Middle frontal gyrus (tissue), 1 donor: ENCODE measurements around the gene ENTPD6.
"Not testable (repeated sequence)": the region's sequence is repeated elsewhere in the genome, so short reads cannot be mapped to it uniquely, and the experiment has no call there.

ENCODE experiments used
- DNase-seq: peaks from one replicate; pipeline ENCODE4 v3.0.0-alpha.2; 2015; ENCODE audit warnings: low spot score; ENCODE audit errors: extremely low spot score

Gene ENTPD6

DNA sequence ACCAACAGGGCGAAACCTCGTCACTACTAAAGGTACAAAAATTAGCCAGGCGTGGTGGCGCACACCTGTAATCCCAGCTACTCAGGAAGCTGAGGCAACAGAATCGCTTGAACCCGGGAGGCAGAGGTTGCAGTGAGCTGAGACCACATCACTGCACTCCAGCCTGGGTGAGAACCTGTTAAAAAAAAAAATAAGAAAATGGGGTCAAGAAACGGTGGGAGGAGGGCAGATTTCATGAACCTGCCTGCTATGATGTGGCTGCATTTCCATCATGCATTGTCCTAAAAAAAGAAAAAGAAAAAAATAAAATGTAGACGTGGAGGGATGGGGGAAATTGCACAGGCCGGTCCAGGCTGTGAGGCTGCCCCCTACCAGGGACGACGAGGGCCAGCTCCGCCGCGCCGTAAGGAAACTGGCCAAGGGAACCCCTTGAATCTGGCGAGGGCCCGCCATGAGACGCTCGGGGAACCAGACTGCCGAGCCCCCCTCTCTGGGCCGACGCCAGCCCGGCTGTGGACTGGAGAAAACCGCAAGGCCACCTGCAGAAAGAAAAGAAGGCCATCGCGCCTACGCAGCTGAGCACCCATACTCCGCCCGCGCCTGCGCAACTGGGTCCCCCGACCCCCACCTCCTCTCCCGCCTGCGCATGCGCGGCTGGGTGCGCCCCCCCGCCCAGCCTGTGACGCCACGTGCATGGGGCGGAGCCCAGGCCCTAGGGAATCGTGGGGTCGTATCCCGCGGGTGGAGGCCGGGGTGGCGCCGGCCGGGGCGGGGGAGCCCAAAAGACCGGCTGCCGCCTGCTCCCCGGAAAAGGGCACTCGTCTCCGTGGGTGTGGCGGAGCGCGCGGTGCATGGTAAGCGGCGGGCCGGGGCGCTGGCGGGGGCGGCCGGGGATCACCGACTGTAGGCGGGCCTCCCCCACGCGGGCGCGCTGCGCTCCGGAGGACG is at the start of gene ENTPD6:
Gene ENTPD6, plus strand, starts transcription at position 699 of the 948 bp plus-strand sequence. CDS start 10,825 bp downstream, outside the sequence.
- DNase-seq = peak; percentile 91

DNA sequence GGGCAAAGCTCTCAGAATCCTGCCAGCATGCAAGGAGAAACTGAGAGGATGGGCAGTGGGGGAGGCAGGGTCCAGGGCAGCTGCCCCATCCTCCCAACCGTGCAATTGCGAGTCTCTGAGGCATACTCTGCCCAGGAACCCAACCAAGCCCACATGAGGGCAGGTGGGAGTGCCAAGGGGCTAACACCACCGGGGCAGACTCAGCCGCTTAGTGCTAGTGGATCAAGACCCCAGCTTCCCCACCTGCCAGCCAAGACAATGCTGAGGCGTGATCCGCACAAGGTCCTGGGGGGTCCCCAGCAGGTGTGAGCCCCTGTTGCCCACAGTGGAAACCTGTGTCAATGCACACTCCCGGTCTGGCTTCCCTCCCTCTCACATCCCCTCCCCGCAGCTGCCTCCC is 48.5 kb upstream of the ENTPD6 start:
- DNase-seq = no peak

DNA sequence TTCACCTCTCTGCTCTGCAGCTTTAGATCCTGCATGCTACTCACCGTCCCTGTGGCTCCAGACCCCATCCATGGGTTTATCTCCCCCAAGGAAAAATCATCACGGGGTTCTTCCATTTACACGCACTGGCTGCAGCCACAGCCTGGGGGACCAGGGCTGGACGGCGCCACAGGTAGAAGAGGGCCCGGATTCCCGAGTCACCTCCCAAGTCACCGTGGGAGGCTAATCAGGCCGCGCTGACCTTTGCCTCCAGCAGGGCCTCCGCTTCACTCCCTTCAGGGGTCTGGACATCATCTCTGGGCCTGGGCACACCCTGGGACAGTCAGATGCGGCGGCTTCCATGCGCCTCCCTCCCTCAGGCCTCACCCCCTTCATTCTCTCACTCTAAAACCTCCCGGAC is 47.8 kb upstream of the ENTPD6 start:
- no peak for DNase-seq

DNA sequence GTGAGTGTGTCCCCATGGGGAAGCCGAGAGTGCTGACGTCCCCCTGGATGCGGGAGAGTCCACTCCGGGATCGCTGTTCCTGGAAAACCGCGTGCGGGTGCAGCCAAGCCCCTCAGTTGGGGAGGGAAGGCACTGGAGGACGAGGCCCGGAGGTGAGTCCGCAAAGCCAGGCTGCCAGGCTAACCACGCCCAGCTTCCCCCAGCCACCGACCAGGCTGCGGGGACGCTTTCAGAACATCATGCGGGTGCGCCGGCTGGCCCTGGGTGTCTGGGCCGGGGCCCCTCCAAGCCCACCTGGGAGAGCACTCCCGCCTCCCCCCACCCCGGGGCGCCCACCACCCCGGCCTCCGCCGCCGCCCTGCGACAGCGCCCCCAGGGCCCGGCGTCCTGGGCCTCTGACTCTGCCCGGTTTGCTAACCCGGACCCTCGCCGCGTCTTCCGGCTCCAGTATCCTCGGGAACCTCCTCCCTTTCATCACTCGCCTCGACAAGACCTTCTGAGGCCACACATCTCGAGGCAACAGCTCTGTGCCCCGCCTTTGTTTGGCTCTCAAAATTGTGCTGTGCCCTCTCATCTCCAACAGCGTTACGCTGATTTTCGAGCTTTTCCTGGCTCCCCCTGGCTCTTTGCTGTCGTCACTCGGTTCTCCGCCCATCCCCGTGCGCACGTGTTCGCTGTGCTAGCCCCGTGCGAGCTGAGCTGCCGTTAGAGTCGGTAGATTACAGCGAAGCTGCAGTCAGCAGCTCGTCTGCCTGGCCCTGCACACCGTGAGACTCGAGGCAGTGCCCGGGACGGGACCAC is 47.1 kb upstream of the ENTPD6 start:
- DNase-seq = peak; percentile 17

DNA sequence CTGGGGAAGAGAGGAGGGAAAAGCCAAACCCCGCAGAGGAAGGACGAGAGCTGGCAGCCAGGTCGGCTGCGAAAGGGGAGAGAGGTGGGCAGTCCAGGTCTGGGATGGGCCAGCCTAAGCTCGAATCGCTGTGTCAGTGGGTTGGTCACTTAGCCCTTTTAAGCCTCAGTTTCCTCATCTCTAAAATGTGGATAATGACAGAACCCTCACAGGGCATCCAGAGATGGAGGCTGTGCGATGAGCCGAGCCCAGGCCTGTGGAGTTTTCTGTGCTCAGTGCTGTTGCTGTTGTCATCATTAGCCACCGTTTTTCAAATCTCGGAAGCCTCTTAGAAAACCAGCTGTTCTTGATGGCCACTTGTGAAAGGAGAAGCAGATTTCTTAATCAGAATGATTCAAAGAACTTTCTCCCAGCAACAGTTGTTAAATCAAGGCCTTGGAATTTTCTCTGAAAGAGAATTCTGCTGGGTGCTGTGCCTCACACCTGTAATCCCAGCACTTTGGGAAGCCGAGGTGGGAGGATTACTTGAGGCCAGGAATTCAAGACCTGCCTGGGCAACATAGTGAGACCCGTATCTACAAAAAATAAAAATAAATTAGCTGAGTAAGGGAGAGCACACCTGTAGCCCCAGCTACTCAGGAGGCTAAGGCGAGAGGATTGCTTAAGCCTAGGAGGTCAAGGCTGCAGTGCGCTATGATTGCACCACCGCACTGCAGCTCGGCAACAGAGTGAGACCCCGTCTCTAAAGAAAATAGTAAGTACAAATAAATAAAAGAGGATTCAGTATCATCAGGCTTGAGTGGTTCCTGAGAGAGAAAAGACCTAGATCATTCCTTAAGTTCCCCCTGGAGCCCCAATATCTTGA is 46.3 kb upstream of the ENTPD6 start:
- DNase-seq = no peak

DNA sequence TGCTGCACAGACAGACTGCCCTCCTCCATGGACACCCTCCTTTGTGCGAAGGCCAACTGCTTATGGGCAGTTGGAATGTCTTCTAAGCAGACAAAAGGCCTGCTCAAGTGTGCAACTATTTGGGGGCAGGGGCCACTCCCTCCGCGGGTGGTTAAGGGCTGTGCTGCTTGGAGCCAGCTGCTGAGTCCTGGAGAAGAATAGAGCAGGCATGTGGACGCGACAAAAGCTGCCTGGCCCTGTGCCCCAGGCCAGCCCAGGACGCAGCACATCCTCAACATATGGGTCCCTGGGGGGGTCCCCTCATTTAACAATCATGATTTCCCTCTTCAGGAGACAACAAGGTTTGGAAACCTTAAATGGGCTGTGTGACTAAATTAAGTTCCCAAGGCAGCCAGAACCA is 45.5 kb upstream of the ENTPD6 start:
- DNase-seq = no peak

DNA sequence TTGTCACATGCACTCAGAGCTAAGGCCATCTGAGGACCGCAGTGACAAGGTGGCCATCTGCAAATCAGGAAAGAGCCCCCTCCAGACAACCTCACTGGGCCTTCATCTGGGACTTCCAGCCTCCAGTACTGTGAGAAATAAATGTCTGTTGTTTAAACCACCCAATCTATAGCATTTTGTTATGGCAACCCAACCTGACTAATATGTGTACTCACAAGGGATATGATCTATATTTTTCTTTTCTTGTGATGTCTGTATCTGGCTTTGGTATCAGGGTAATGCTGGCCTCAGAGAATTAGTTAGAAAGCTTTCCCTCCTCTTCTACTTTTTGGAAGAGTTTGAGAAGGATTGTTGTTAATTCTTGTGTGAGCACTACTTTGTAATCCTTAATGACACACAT is 37.5 kb upstream of the ENTPD6 start:
- no peak for DNase-seq

DNA sequence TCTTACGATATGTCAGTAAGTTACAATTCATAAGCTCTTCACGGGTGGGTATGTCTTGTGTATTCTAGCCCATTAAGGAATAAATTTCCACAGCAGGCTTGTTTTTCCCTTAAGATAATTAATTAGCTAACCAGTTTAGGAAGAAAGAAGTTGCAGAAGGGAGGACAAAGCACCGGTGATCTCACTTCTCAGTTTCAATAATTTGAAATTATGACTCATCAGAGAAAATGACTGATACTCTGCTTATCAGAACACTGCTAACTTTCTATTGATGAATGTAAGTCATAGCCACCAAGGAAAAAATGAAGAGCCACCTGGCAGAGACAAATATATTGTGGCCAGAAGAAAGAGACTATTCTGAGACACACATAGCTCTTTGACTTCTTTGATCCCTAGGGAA is 35.0 kb upstream of the ENTPD6 start:
- no peak for DNase-seq

DNA sequence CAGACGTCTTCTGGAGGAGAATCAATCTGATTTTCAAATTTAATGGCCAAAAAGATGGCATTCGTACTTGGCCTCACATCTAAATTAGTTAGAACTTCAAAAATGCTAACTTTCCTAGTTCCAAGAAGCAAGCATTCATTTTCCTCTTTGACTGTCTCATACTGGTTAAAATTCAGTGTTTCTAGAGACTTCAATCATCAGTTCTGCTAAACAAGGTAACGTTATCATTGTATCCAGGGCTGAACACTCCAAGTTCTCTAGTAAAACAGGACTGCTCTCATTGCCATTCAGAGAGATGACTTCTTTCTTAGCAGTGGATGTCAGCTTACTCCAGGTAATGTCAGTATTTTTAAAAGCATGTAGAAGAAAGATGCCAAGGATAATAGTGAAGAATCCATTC is 34.6 kb upstream of the ENTPD6 start:
- DNase-seq = no peak

DNA sequence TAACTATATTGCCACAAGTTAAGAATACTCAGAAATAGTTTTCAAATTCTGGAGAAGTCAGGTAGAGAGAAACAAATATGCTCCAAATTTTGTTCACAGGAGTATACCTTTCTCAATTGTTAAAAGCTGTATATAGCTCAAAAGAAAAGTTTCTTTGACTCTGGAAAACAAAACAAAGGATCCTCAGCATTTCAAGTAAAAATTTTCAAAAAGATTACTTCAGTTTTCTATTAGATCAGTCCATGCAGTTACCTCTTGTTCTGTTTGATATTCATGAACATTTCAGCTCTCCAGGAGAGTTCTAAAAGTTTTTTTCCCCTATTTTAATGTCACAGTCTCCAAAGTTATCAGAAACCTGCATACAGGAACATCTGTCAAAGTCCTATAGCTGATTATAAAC is 30.4 kb upstream of the ENTPD6 start:
- DNase-seq = no peak

DNA sequence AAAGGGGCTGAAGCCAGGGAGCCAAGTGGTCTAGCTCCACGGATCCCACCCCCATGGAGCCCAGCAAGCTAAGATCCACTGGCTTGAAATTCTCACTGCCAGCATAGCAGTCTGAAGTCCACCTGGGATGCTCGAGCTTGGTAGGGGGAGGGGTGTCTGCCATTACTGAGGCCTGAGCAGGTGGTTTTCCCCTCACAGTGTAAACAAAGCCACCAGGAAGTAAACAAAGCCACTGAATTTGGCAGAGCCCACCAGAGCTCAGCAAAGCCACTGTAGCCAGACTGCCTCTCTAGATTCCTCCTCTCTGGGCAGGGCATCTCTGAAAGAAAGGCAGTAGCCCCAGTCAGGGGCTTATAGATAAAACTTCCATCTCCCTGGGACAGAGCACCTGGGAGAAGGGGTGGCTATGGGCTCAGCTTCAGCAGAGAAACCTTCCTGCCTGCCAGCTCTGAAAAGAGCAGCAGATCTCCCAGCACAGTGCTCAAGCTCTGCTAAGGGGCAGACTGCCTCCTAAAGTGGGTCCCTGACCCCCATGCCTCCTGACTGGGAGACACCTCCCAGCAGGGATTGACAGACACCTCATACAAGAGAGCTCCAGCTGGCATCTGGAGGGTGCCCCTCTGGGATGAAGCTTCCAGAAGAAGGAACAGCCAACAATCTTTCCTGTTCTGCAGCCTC is 29.3 kb upstream of the ENTPD6 start:
- DNase-seq = not testable (repeated sequence)

DNA sequence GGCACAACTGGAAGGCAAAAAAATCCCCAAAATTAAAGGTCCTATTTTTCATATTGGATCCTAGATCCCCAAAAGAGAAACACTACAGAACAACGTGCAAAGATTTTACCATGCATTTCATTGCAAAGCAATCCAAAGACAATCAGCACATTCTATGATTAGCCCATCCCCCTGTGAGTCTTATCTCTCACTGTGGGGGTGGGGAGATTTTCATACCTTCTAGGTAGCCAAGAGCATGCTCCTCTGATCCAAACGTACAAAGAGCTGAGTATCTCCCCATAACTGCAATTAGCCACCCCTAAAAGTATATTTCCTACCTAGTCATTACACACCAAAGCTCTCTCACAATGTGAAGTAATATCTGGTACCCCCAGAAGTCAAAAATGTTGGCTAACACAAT is 22.2 kb upstream of the ENTPD6 start:
- no peak for DNase-seq

DNA sequence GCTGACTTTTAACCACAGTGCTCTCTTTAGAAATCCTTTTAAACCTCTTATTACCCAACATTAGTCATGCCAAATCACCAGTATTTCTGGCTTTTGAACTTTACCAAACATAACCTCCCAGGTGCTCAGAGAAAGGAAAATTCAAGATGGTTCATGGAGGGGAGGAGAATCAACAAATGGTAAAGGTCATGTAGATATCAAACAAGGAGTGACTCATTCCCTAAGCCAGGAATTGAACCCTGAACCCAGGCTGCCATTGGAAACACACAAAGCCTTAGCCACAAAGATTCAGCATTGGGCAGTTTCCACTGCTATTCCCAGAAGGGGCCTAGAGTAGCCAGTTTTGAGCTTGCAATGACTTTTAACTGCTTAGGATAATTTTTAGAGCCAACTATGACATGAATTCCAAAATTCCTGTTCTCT is 21.6 kb upstream of the ENTPD6 start:
- no peak for DNase-seq

DNA sequence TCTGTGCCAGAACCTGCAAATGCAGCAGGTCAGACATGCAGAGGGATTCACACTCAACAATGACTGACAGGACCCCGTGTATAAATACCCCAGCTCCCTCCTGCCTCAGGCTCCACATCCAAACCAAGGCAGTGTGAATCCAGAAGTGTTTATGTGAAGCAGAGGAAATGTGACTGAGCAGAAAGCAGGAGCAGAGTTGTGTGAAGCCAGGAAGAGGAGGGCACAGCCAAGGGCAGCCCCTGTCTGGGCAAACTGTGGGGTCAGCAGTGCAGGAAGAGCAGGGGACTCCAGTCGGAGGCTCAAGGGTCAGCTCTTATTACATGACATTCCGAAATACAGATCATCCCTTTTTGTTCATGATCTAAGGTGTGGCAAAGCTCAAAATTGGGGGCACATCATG is 19.3 kb upstream of the ENTPD6 start:
- DNase-seq = no peak

DNA sequence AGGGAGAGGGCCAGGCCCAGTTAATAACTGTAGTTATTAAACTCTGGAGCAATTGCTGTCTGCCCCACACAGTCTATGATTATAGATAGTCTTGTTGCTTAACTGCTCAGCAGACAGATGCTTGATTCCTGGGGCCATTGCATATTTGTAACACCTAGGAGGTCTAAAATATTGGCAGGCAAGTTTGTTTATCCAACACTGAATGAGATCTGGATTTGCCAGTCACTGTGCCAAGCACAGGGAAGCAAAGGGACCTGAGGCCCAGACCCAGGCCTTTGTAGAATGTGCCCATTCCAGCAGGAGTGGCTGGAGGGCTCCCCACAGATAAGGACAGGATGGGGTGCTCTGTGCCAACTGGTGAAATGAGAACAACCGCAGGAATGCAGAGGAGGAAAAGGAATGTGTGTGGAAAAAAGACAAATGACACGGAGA is 17.6 kb upstream of the ENTPD6 start:
- DNase-seq = no peak

DNA sequence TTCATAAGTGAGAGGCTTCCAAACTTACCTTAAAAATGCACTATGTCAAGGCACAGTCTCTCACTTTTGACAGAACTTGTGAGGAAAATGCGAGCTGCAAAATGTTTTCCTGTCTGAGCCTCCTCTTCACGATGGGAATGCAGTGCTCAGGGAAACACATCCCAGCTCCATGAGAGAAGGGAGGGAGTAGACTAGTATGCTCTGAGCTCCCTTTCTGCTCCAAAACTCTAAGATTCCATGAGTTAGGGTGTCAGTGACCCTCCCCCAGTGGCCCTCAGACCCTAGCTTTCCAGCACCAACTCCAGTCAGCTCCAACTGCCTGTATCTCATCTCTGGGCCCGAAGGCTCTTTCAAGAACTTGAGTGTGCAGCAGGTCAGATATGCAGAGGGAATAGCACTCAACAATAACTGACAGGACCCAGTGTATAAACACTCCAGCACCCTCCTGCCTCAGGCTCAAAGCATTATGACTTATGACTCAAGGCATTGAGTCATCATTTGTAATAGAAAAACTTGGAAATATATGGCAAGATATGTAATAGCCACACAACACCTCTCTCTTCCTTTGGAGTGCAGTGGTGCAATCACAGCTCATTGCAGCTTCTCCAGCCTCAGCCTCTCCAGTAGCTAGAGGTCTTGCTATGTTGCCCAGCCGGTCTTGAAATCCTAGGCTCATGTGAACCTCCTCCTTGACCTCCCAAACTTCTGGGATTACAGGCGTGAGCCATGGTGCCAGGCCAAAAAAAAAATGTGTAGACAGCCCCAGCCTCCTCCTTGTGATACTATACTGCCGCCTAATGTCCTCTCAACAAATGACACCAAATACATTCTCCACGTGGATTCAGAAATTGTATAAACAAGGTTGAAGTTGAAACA is 16.7 kb upstream of the ENTPD6 start:
- peak; percentile 40 for DNase-seq

DNA sequence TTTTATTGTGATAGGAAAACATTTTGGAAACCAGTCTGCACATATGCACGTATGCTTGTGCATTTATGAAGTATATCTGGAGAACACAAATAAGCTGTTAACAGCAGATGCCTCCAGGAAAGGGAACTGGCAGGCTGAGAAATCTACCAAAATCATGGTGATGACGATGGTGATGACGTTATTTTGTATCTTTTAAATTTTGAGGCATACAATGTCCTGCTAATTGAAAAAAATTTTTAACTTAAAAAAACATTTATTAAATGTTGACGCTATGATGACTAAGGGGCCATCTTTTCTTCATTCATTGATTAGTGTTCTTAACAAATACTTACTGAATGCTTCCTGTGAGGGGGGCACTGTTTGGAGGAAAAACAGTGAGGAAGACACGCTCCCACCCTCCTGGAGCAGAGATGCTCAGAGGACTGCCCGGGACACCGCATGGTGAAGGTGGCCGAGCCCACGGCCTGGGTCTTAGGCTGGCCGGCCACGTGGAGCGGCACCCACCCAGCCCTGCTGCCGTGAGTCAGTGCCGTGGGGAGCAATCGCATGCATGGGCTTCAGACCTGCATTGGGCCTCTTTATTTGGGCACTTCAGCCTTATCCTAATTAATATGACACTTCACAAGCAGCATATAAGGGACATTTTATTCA is 15.9 kb upstream of the ENTPD6 start:
- DNase-seq = no peak

DNA sequence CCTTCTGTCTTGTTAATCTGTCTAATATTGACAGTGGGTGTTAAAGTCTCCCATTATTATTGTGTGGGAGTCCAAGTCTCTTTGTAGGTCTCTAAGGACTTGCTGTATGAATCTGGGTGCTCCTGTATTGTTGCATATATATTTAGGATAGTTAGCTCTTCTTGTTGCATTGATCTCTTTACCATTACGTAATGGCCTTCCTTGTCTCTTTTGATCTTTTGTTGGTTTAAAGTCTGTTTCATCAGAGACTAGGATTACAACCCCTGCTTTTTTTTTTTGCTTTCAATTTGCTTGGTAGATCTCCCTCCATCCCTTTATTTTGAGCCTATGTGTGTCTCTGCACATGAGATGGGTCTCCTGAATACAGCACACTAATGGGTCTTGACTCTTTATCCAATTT is 11.1 kb upstream of the ENTPD6 start:
- not testable (repeated sequence) for DNase-seq

DNA sequence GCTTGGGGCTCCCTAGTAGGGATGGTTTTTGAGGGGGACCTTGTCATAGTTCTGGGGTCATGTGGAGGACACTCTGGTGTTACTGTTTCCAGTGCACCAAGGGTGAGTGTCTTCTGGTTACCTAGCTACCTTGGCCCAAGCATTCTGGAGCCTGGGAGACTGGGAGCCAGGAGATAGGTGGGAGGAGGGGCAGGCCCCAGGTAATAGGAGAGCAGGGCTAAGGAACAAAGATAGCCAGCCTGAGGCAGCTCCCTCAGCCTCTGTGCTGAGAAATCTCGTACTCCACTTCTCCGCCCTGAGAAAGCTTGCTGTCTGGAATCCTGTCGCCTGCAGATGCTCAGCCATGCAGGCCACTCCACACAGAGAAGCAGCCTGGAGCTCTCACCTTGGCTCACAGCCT is 8.3 kb upstream of the ENTPD6 start:
- no peak for DNase-seq
